Cerebellar nuclear complex (tissue), 1 donor: ENCODE measurements around the gene FOXC1.

Experiments used
- DNase-seq, 2 experiments: peaks; one replicate each; lab custom pipeline; 2025; lab: John Stamatoyannopoulos, UW

FOXC1 gene

DNA sequence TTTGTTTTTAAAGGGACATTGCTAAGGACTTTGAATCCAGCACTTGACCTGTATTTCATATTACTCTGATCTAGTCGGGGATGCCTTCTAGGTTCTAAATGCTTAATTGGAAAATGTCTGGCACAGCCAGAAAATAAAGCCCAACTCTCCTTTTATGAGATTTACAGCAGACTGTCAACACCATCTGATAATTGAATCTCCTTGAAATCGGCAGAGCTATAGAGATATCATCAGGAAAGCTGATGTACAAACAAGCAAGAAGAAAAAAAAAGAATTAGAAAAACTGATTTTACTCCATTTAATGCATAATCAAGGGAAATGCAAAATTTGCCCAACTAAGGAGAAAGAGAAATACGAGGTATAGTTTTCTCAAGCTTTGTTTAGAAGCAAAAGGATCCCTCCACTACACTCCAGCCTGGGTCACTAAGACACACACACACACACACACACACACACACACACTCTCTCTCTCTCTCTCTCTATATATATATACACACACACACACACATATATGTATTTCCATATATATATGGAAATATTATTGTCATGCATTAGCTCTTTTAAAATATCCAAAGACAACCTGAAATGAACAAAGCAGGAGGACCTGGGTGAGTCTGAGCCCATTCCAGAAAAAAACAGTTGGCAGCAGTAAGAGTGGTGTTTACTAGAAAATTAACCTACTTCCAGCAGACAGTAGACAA, 9.5 kb upstream of the FOXC1 start:
- DNase-seq: no peak

DNA sequence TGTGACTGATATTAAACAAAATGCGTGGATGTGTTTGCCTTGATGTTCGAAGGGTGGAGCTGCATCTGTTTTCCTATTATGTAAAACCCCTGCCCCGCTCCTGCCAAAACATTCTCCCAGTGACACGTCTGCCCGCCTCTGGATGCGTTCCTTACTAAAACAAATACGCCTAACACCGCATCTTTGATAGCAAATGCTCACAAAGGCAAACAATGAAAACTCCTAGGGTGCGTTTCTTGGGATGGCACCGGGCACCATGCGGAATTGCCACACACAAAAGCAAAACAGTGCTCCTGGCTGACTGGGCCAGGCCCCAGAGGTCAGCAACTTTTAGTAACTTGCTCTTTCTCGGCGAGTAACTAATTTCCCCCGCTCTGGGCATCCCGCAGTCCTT, 9.0 kb upstream of the FOXC1 start:
- no peak for DNase-seq

DNA sequence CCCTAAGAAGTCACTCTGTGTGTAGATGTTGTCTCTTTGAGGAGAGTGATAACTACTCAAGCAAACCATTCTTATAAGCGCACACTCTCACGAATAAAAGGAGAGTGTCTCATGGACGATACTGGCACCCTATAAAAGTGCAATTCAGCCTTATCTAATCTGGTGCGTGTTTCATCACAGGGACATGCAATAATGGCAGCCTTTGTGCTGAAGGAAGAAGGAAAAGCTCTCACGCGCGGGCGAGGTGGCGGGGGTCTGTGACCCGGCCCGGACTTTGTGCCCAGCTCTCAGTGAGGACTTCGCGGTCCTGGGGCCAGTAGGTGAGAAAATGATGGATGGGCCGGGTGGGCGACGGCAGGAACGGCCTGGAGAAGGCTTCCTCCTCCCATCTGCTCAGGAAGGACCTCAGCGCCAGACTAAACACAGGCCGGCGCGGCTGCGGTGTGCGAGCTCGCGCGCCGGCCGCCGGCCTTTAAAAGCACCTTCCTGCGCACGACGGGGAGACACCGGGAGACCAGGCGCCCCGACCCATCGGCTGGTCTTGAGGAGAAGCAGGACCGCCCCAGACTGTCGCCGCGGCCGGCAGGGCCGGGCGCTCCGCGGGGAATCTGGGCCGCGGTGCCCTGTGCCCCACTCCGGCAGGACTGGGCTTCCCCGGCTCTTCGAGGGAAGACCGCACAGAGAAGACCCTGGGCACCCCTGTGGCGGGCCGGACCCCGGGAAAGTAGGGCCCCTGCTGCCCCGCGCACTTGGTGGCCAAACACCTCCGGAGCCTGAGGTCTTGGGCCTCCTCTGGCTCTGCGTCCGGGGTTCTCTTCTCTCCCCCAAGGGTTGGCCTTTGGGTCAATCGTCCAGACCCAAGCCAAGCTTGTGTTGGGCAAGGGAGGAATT, 8.3 kb upstream of the FOXC1 start:
- DNase-seq: no peak

DNA sequence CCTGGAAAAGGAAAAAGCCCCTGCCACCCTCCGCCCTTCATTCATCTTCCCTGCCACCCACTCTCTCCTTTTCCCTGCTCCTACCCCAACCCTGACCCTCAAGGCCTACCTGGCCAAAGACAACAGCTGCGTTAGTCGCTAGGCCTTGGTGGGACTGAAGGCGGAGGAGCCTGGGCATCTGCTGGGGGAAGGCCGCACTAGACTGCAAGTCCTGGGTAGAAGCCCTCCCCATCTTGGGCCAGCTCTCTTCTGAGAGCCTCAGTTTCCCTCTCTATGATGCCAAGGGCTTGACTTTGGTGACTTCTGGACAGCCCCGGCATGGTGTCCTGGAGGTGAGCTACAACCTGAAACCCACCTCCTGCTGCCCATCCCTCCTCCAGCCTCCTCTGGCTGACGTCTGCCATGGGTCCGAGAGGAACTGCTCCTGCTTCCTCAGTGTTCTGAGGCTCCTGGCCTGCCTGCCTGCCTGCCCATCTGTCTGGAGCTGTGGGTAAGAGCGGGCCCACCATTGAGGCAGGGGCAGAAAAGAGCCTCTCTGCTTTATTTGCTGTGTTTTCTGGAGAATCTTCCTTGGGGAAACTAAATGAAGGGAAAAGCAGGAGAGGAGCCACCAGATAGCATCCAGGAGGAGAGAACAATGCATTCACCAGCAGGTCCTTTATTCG, 7.5 kb upstream of the FOXC1 start:
- no peak for DNase-seq

DNA sequence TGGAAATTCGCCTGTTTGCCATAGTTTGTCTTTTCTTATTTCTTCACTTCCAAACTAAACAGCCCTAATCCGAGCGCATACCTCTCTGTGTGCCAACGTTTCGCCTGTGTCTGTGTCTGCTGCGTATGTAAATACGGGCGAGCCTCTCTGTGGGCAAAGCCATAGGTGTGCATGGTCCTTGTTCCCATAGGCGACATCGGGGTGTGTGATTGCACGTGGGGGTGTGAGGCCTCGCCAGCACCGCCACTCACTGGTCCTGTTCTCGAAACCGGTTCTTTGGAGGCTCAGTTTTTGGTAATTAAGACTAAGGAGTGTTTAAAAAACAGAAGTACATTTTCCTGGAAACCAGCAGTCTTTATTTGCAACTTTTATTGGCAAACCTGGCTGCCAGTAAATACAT, 6.0 kb upstream of the FOXC1 start:
- no peak for DNase-seq

DNA sequence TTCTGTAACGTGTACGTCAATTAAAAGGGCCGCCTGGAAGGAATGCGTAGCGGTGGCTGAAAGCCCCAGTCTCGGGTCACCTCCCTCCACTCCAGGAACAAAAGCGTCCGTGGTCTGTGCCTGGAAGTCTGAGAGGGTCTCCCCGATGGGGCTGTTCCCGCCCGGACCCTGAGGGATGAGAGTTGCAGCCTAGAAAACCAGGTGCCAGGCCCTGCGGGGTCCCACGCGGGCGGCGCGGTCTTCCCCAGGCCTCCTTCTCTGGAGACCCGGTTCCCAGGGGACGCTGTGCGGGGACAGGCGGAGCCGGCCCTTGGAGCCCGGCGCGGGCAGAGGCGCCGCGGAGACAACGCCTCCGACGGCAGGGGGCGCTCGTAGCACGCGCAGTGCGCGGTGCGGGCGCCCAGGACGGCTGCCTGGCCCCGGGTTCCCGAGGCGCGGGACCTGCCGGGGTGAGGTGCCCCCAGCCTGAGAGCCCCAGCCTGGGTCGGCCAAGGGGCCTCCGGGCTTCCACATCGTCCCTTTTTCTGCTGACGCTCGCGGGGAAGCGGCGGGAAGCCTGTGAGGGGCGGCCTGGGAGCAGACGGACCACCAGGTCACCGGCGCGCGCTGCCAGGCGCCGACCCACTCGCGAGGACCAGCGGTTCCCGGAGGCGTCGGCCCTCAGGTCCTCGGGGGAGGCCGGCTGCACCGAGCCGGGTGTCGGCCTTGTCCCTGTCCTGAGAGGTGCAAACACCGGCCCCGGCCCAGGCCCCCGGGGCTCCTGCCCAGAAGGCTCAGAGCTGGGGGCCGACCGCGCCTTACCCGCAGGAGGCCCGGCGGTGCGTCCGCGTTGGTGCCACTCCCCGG, 5.3 kb upstream of the FOXC1 start:
- no peak for DNase-seq

DNA sequence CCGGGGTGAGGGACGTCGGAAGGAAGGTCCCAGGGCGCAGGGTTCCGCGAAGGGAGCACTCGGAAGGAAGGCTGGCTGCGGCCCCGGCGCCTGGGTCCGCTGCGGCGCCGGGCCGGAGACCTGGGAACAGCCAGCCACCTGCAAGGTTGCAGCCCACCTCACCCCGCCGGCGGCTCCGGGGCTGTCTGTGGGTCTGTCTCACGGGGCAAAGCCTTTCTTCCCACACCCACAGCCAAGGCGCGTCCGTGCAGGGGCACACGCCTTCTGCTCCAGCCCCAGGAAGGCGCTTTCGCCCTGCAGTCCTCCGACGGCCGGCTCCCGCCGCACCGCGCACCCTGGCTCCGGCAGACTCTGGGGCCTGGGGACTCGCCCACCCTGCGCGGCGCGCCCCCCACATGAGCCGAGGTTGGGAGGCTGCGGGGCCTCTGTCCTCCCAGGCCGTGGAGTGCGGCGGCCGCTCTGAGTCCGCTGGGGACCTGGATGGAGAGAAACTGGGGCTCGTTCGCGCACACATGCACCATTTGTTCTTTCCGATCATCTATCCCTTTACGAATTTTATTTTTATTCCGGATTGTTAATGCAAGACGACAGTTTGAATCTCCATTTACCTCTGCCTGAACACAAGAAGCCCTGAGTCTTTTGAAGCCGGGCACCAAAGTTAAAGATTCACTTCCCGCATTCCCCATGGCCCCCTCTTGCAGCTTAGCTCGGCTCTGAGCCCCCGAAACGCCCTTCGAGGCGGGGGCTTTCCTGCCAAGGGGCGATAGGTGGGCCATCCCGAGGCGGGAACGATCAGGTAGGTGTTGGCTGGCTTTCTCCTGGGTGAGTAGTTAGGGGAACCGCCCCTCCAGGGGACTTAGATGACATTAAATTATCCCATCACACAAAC, 4.5 kb upstream of the FOXC1 start:
- DNase-seq: no peak

DNA sequence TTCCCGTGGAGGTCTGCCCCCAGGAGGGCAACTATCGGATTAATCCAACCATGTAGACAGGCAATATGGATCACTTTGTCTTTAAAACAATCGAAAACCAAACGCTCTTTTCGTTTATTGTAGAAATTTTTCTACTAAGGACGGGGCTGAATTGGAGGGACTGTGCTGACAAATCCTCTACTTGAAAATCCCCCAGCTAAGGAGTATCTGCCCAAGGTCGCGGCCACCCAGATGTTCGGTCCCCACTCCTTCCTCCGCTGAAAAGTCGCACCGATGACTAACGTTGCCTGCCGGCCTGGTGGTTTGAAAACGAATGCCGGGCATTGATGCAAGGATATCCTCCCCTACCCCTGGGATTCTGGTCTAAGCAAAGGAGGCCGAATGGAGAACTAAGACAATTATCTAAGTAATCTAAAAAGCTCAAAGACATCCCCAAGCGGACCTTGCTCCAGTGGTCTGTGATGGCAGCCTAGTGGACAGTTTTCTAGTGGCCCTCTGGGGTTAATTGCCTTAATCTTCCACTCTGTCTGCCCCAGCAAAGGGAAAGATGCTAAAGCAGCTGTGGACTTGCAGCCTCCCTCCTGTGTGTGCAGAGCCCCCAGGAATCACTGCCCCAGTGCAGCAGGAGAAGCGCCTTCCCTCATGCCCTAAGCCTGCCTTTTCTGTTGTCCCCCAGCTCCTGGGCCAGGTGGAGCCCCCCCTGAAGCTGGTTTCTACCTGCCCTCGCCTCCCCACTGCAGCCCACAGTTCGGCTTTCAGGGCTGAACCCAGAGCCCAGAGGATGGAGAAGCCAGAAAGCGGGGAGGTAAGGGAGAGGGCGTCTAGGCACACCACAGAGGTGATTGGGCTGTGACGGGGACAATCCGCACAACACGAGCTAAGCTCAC, 3.6 kb upstream of the FOXC1 start:
- no peak for DNase-seq

DNA sequence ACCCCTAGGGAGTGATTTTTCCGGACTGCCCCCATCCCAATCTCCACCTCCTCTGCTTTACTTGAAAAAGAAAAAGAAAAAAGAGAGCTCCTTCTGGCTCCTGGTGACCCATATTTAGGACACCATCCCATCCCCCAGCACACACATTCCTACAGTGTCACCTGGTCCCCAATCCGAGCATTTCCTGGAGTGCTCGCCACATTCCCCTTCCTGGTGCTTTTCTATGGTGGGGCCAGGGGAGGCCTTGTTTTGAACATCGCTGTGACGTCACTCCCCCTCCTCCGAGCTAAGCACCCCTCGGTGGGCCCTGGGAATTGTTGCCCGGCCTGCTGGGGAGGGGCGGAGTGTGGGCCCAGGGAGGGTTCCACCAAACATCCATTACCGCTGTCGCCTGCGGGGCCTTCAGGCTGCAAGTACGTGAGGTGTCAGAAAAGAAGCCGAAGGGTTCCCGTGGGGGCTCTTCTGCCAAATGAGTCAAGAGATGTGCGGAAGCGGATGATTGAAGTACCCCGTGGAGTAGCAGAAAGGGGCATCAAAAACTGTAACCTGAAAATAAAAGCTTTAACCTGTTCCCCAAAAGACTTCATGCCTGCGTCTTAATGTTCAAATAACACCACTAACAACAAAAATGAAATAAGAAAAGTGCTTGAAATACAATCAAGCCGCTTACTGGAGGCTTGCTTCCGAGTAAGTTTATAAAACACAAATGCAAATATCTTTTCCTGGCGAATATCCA, 2.8 kb upstream of the FOXC1 start:
- DNase-seq: no peak

DNA sequence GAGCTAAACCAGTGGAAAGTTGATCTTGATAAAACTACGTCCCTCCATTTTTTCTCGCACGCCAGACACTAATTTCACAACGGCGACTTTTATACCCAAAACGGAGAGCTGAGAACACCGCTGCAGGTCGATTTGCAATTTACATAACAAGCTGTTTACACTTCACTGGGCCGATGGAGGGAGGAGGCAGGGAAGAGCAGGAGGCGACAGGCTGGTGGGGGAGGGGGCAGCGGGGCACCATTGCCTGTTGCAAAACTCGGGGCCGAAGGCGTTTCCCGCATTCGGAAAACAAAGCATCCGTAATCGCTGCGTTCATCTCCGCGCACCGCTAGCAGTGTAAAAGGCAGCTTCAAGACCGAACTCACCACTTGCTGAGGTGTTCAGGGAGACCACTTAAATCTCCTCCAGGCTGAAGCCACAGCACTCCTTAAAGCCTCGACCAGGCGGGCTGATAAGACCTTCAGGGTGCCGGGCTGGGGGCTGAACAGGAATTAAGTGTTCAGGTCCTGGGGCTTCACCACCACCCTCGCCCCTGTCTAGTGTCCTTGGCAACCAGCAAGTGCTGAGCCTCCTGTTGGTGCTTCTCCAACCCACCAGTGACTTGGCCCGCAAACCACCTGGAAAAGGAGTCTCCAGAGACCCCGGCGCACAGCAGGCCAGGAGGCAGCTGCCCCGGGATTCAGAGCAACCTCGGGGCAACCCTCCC, 2.0 kb upstream of the FOXC1 start:
- no peak for DNase-seq

DNA sequence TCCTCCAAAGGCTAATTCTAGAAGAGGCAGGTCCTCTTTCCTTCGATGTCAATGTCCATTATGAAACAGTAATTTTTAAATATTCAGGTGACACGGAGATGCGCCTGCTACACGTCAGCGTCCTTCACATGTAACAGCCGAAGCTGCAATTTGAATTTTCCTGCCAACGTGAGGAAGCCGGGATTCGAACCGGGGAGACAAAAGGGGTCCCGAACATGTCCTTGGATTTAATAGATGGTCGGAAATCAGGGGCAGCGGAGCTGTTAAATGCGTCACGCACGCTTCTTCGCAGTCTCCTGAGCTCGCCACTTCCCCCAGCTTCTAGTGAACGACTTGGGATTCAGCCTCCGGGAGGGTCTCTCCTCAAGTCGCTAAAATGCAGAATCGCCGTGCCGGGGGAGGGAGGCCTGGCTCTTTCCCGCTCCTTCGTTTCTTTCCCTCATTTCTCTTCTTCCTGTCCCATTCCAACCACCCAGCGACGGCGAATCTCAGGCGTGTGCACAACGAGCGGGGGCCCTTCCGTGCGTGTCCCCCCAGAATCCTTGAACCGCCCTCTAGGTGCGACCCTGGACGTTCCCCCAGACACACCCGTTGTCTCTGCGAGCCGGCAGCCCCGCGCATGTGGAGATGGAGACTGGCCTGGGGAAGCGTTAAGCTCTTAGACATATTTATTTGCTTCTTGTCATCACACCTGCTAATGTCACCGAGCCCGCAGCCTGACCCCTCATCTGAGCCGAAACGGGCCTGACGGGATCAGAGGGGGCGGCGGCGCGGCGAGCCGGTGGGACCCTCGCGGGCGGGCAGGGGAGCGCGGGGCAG, 1.3 kb upstream of the FOXC1 start:
- DNase-seq: no peak

DNA sequence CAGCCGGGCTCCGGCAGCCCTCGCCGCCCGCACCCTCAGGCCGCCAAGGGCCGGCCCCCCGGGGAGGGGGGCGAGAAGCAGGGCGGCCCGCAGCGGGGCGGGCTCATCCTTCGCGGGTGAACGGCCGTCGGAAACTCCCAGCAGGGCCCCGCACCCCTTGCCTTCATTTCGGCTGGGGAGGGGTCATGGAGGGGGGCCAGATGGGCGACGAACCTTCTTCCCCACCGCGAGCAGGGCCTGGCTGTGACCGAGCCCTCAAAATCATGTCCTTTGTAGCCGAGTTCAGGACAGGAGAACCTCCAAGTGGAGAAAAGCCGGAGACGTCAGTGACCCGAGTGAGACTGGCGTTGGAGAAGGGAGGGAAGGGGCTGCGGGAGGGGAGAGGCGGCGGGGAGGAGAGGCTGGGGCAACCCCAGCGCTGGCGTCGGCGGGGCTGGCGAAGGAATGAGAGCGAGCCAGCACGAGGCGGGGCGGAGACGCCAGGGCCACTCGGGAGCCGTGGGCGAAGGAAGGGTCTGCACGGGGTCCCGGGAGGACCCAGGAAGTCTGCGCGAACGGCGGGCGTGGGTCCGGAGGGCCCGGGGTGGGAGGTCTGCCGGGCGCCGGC, 571 bp upstream of the FOXC1 start:
- DNase-seq: no peak

DNA sequence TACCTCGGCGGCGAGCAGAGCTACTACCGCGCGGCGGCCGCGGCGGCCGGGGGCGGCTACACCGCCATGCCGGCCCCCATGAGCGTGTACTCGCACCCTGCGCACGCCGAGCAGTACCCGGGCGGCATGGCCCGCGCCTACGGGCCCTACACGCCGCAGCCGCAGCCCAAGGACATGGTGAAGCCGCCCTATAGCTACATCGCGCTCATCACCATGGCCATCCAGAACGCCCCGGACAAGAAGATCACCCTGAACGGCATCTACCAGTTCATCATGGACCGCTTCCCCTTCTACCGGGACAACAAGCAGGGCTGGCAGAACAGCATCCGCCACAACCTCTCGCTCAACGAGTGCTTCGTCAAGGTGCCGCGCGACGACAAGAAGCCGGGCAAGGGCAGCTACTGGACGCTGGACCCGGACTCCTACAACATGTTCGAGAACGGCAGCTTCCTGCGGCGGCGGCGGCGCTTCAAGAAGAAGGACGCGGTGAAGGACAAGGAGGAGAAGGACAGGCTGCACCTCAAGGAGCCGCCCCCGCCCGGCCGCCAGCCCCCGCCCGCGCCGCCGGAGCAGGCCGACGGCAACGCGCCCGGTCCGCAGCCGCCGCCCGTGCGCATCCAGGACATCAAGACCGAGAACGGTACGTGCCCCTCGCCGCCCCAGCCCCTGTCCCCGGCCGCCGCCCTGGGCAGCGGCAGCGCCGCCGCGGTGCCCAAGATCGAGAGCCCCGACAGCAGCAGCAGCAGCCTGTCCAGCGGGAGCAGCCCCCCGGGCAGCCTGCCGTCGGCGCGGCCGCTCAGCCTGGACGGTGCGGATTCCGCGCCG, 994 bp downstream of the FOXC1 start:
- no peak for DNase-seq

DNA sequence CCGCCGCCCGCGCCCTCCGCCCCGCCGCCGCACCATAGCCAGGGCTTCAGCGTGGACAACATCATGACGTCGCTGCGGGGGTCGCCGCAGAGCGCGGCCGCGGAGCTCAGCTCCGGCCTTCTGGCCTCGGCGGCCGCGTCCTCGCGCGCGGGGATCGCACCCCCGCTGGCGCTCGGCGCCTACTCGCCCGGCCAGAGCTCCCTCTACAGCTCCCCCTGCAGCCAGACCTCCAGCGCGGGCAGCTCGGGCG, 1.5 kb downstream of the FOXC1 start:
- DNase-seq: no peak

DNA sequence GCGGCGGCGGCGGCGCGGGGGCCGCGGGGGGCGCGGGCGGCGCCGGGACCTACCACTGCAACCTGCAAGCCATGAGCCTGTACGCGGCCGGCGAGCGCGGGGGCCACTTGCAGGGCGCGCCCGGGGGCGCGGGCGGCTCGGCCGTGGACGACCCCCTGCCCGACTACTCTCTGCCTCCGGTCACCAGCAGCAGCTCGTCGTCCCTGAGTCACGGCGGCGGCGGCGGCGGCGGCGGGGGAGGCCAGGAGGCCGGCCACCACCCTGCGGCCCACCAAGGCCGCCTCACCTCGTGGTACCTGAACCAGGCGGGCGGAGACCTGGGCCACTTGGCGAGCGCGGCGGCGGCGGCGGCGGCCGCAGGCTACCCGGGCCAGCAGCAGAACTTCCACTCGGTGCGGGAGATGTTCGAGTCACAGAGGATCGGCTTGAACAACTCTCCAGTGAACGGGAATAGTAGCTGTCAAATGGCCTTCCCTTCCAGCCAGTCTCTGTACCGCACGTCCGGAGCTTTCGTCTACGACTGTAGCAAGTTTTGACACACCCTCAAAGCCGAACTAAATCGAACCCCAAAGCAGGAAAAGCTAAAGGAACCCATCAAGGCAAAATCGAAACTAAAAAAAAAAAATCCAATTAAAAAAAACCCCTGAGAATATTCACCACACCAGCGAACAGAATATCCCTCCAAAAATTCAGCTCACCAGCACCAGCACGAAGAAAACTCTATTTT, 2.0 kb downstream of the FOXC1 start:
- no peak for DNase-seq
